HepG2 (cell line): ENCODE measurements around the gene SLC13A3. TPM values are rescaled to one million over a fixed set of nuclear protein-coding genes. Genes with fewer than 3 reads are reported as not detected.

Experiments used
- BRCA1 ChIP-seq: sonication (generic); formaldehyde crosslinking; IDR thresholded peaks from 2 replicates; pipeline ENCODE4 v1.4.0; 2020; ENCODE audit warnings: missing genetic modification reagents
- FOXO4 ChIP-seq: sonication (generic); formaldehyde crosslinking; conservative IDR thresholded peaks from 2 replicates; pipeline ENCODE4 v1.8.1; 2023; ENCODE audit warnings: missing genetic modification reagents
- HDAC6 ChIP-seq: fragments of 200-600 bp; sonication (generic); IDR thresholded peaks from 2 replicates; pipeline ENCODE4 v1.7.0; 2017; ENCODE audit warnings: mild to moderate bottlenecking, antibody characterized with exemption, low read length, low read depth
- HIVEP1 ChIP-seq: sonication (generic); formaldehyde crosslinking; IDR thresholded peaks from 2 replicates; pipeline ENCODE4 v1.4.0; 2020; ENCODE audit warnings: mild to moderate bottlenecking, missing genetic modification reagents
- HNRNPK ChIP-seq: fragments of 200-400 bp; formaldehyde crosslinking; IDR thresholded peaks from 2 replicates; pipeline ENCODE4 v1.6.1; 2018; ENCODE audit warnings: low read length, low read depth, moderate library complexity, mild to moderate bottlenecking; ENCODE audit not compliant: poor library complexity, severe bottlenecking
- KMT2B ChIP-seq: IDR thresholded peaks from 2 replicates; pipeline ENCODE4 v1.6.1; 2016; ENCODE audit warnings: missing genetic modification reagents, missing compliant biosample characterization
- MLLT10 ChIP-seq: sonication (generic); formaldehyde crosslinking; IDR thresholded peaks from 2 replicates; pipeline ENCODE4 v1.4.0; 2020; ENCODE audit warnings: missing genetic modification reagents
- PAX8 ChIP-seq: sonication (generic); formaldehyde crosslinking; IDR thresholded peaks from 2 replicates; pipeline ENCODE4 v1.8.0; 2022; ENCODE audit warnings: mild to moderate bottlenecking, missing genetic modification reagents, borderline replicate concordance
- REPIN1 ChIP-seq: sonication (generic); formaldehyde crosslinking; IDR thresholded peaks from 2 replicates; pipeline ENCODE4 v1.8.0; 2022; ENCODE audit warnings: missing genetic modification reagents, low read depth, mild to moderate bottlenecking, borderline replicate concordance
- RFXAP ChIP-seq: sonication (generic); formaldehyde crosslinking; IDR thresholded peaks from 2 replicates; pipeline ENCODE4 v1.4.0; 2020; ENCODE audit warnings: missing genetic modification reagents, borderline replicate concordance
- SNAI1 ChIP-seq: sonication (generic); formaldehyde crosslinking; IDR thresholded peaks from 2 replicates; pipeline ENCODE4 v1.5.0; 2020; ENCODE audit warnings: mild to moderate bottlenecking, missing genetic modification reagents, borderline replicate concordance
- TCF7 ChIP-seq: sonication (generic); IDR thresholded peaks from 2 replicates; pipeline ENCODE4 v1.6.1; 2016; ENCODE audit warnings: antibody characterized with exemption, low read depth
- THAP11 ChIP-seq: IDR thresholded peaks from 2 replicates; pipeline ENCODE4 v1.6.1; 2016; ENCODE audit warnings: missing biosample characterization, missing genetic modification reagents
- ZBTB21 ChIP-seq: sonication (generic); formaldehyde crosslinking; IDR thresholded peaks from 2 replicates; pipeline ENCODE4 v1.4.0; 2020; ENCODE audit warnings: missing genetic modification reagents
- ZBTB46 ChIP-seq: sonication (generic); formaldehyde crosslinking; IDR thresholded peaks from 2 replicates; pipeline ENCODE4 v1.4.0; 2020; ENCODE audit warnings: mild to moderate bottlenecking, missing genetic modification reagents, borderline replicate concordance
- ZFP41 ChIP-seq: sonication (generic); formaldehyde crosslinking; IDR thresholded peaks from 2 replicates; pipeline ENCODE4 v1.4.0; 2020; ENCODE audit warnings: mild to moderate bottlenecking, missing genetic modification reagents, borderline replicate concordance
- ZMAT5 ChIP-seq: sonication (generic); formaldehyde crosslinking; IDR thresholded peaks from 2 replicates; pipeline ENCODE4 v1.5.0; 2020; ENCODE audit warnings: mild to moderate bottlenecking, low read depth, missing genetic modification reagents, borderline replicate concordance
- ZMYM3 ChIP-seq: sonication (generic); formaldehyde crosslinking; IDR thresholded peaks from 2 replicates; pipeline ENCODE4 v1.5.1; 2020; ENCODE audit warnings: mild to moderate bottlenecking, missing genetic modification reagents
- ZNF256 ChIP-seq: sonication (generic); formaldehyde crosslinking; conservative IDR thresholded peaks from 2 replicates; pipeline ENCODE4 v1.4.0; 2020; ENCODE audit warnings: missing genetic modification reagents
- ZNF335 ChIP-seq: sonication (generic); formaldehyde crosslinking; IDR thresholded peaks from 2 replicates; pipeline ENCODE4 v1.4.0; 2020; ENCODE audit warnings: missing genetic modification reagents
- ZNF337 ChIP-seq: sonication (generic); formaldehyde crosslinking; IDR thresholded peaks from 2 replicates; pipeline ENCODE4 v1.5.1; 2020; ENCODE audit warnings: missing genetic modification reagents, low read depth, mild to moderate bottlenecking, borderline replicate concordance
- ZNF556 ChIP-seq: sonication (generic); formaldehyde crosslinking; IDR thresholded peaks from 2 replicates; pipeline ENCODE4 v1.4.0; 2020; ENCODE audit warnings: mild to moderate bottlenecking, missing genetic modification reagents, borderline replicate concordance
- ZNF598 ChIP-seq: sonication (generic); formaldehyde crosslinking; IDR thresholded peaks from 2 replicates; pipeline ENCODE4 v1.5.1; 2020; ENCODE audit warnings: mild to moderate bottlenecking, missing genetic modification reagents, borderline replicate concordance
- ZNF7 ChIP-seq: IDR thresholded peaks from 2 replicates; pipeline ENCODE4 v1.6.1; 2016; ENCODE audit warnings: missing biosample characterization, missing genetic modification reagents
- polyA plus RNA-seq, 8 experiments: library from polyadenylated mRNA; depleted of rRNA in 3 of 8; stranded (reverse) in 7 of 8; unstranded in 1 of 8; fragments of >200 nt; fragmentation: Illumina TruSeq in 4 of 8; extraction: Trizol in 4 of 8; gene quantifications; 2 replicates each; pipeline versions ENCODE4 v1.2.1 to v1.2.3, GENCODE V29; 2011 to 2016; ENCODE audit warnings: low read depth in 4 of 8, missing spikeins in 1 of 8, mixed read lengths in 1 of 8; ENCODE audit not compliant: insufficient read depth in 1 of 8
- total RNA-seq, 5 experiments: library from RNA; depleted of rRNA; stranded (reverse); fragments of >200 nt; fragmentation: Illumina TruSeq; extraction: Trizol; gene quantifications; 2 replicates each; pipeline ENCODE4 v1.2.3, GENCODE V29; 2016; ENCODE audit warnings: low read depth in 1 of 5

The SLC13A3 gene
- total and polyA plus RNA-seq, 2 of the 13 experiments (the other 11 are each of a cell fraction or from before 2014, with no cell fraction given) = 66.5 to 76.0 TPM

- TF ChIP-seq ZNF556 (CRISPR knock-in tag) (peak; percentile 93; the same call in 1 of the 2 replicates), ZNF335 (CRISPR knock-in tag) (peak; percentile 92), PAX8 (CRISPR knock-in tag) (0 out of 2 replicates have a peak, but pooled peaks have one; percentile 66), ZFP41 (no peak), FOXO4 (no peak), HDAC6 (no peak), ZNF7 (CRISPR knock-in tag) (no peak), TCF7 (peak; percentile 100), ZNF598 (CRISPR knock-in tag) (peak; percentile 63; the same call in 1 of the 2 replicates), BRCA1 (CRISPR knock-in tag) (peak; percentile 97; the same call in 1 of the 2 replicates), HIVEP1 (CRISPR knock-in tag) (peak; percentile 97; the same call in 1 of the 2 replicates), ZNF337 (CRISPR knock-in tag) (peak; percentile 95; the same call in 1 of the 2 replicates), ZNF256 (CRISPR knock-in tag) (peak; percentile 88; the same call in 1 of the 2 replicates), ZBTB46 (CRISPR knock-in tag) (peak; percentile 98), ZMAT5 (CRISPR knock-in tag) (0 out of 2 replicates have a peak, but pooled peaks have one; percentile 58), THAP11 (CRISPR knock-in tag) (peak; percentile 89), KMT2B (CRISPR knock-in tag) (peak; percentile 75), RFXAP (peak; percentile 96), MLLT10 (0 out of 2 replicates have a peak, but pooled peaks have one; percentile 31), ZBTB21 (CRISPR knock-in tag) (peak; percentile 81; the same call in 1 of the 2 replicates), REPIN1 (peak; percentile 99), SNAI1 (CRISPR knock-in tag) (no peak; the same call in 1 of the 2 replicates), HNRNPK (no peak), ZMYM3 (peak; percentile 98)
Measured at GRCh38 chr20:46666818-46667515, 15.7 kb upstream of the SLC13A3 start (continued).
